Lower leg skin (tissue), 4 donors: ENCODE measurements around the gene PBXIP1. TPM values are rescaled to one million over a fixed set of nuclear protein-coding genes. Genes with fewer than 3 reads are reported as not detected.

Source experiments
- DNase-seq, 2 donors: peaks; one replicate each; pipeline ENCODE4 v3.0.0-alpha.2; 2019; ENCODE audit warnings: low spot score in 2 of 2
- H3K4me3 ChIP-seq: fragments of 200-600 bp; sonication (generic); 2 replicates; pipeline ENCODE4 v1.5.1; 2017; ENCODE audit warnings: mild to moderate bottlenecking, low read depth; ENCODE audit not compliant: poor library complexity, severe bottlenecking
- POLR2A ChIP-seq, 2 donors: fragments of 450-650 bp; IDR thresholded peaks; one replicate each; pipeline ENCODE4 v1.6.1; 2016 to 2017; ENCODE audit warnings: antibody characterized with exemption in 2 of 2, mild to moderate bottlenecking in 1 of 2, moderate library complexity in 1 of 2
- WGBS, 2 donors: methylation state at CpG; one replicate each; pipeline ENCODE4 v1.1.5; 2018; 5-methylcytosine and 5-hydroxymethylcytosine counted together
- intact Hi-C: fragments of 100-400 bp; cut with DNase I; formaldehyde crosslinking; loops from one replicate; pipeline ENCODE4 v1.15.0; 2023; ENCODE audit warnings: low total_unique reads
- total RNA-seq, 4 donors: library from RNA; depleted of rRNA; stranded (reverse); fragments of >200 nt; gene quantifications; one replicate each; pipeline ENCODE4 v1.1.0, GENCODE V29; 2016
- TF ChIP-seq, protein P1 (sequence below), 3 donors: fragments of 450-650 bp; IDR thresholded peaks; one replicate each; pipeline ENCODE4 v1.5.1; 2016; ENCODE audit warnings: antibody characterized with exemption in 3 of 3, mild to moderate bottlenecking in 3 of 3, moderate library complexity in 2 of 3

Gene PBXIP1
- 10 to 100 TPM; 52.1 to 84.1 (median 63.7) TPM for total RNA-seq

DNA sequence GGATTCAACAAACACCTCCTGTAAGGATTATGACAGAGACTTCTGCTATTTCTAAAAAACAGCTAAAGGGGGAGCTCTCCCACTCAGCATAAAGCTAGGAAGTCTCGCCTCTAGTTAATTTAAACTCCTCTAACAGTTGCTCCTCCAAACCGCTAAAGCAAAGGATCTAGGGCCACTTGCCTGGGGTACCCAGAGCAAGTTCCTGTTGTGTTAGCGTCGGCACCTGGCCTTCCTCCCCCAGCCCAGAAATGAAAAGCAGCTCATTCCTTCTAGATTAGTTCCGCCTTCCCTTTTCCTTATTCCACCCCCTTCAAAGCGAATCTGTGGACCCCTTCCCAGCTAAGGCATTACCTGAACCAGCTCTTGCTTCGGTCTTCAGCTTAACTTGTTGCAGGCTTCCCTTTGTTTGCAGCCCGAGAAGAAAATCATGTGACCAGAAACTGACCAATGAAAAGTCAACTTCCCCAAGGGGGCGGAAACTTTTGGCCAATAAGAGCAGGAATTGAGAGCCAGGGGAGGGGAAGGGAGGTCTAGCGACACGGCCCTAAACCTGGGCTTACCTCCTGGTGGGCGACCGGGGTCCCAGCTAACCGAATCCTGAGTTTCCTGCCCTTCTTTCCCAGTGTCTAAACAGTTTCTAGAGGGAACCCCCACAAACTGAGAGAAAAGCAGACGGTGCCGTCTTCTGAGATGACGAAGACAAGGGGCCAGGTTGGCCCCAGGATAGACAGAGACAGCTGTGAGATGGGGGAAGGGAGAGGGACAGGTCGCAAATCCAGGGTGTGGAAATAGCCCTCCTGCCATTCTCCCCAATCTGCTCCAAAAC lies at the start of gene PBXIP1:
Gene PBXIP1, minus strand, starts transcription at position 382 of the 826 bp plus-strand sequence. CDS start 2,378 bp downstream, outside the sequence.
- DNase-seq = peak; percentile 93 to 94
- intact Hi-C loops = loop anchor here (10.0 kb wide), 1 partner anchor 99 kb away; the partner anchor contains the start of gene ADAM15
- no peak for TF ChIP-seq POLR2A (IDR thresholded peaks at IDR 0.05)
- TF ChIP-seq, protein P1, sequence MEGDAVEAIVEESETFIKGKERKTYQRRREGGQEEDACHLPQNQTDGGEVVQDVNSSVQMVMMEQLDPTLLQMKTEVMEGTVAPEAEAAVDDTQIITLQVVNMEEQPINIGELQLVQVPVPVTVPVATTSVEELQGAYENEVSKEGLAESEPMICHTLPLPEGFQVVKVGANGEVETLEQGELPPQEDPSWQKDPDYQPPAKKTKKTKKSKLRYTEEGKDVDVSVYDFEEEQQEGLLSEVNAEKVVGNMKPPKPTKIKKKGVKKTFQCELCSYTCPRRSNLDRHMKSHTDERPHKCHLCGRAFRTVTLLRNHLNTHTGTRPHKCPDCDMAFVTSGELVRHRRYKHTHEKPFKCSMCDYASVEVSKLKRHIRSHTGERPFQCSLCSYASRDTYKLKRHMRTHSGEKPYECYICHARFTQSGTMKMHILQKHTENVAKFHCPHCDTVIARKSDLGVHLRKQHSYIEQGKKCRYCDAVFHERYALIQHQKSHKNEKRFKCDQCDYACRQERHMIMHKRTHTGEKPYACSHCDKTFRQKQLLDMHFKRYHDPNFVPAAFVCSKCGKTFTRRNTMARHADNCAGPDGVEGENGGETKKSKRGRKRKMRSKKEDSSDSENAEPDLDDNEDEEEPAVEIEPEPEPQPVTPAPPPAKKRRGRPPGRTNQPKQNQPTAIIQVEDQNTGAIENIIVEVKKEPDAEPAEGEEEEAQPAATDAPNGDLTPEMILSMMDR (IDR thresholded peaks at IDR 0.05) = no peak
- WGBS, 2 donors = 0 to 1% methylated on average over 18 of the region's 18 CpGs
- peak within 1 kb of the TSS; percentile 45 for H3K4me3 ChIP-seq

GRCh38 chr1:155005076-155006011 lies 49.4 kb upstream of the PBXIP1 start:
- TF ChIP-seq POLR2A (IDR thresholded peaks at IDR 0.05) = no peak
- TF ChIP-seq, protein P1 (IDR thresholded peaks at IDR 0.05) = no peak
- DNase-seq = peak; percentile 73 to 94
- H3K4me3 ChIP-seq = no peak overlapping the region
- WGBS, 2 donors = 15 to 19% methylated on average over 15 to 17 of the region's 17 CpGs
- intact Hi-C loops = no loop called here

DNA sequence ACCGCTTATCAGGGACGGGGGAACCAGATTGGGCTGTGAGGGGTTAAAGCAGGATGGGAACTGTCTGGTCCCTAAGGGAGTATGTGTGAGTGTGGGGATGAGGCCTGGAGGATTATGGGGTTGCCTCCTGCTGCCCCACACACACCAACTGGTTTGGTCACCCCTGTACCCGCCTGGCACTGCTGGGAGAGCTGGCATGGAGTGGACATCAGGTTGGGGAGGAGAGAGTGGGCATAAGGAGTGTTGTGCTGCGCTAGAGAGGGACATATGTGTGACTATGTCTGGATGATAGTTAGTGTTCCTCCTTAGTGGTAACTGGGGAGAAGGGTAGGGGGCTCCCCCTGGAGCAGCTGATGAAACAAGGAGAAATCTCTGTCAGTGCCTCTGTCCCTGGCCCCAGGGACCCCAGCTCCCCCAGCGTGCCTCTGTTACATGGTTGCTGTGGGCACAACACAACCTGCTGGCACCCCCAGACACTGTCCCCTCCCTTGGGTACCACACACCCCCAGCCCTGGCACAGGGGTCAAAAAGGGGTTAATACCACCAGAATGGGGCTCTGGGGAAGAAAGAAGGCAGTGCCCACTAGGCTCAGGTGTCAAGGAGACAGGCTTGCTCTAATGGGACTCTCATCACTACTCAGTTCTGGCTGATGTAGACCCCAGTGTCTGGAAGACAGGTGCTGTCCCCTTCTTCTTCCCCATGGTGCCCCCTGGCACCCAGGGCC lies 48.6 kb upstream of the PBXIP1 start:
- peak overlapping the region; percentile 66 for H3K4me3 ChIP-seq
- 16 to 19% methylated on average over 5 of the region's 5 CpGs for WGBS, 2 donors
- DNase-seq = peak in 1 of 2 donors; percentile 86
- intact Hi-C loops = no loop called here
- TF ChIP-seq, protein P1 (IDR thresholded peaks at IDR 0.05) = no peak
- no peak for TF ChIP-seq POLR2A (IDR thresholded peaks at IDR 0.05)

GRCh38 chr1:155003766-155004351 lies 48.0 kb upstream of the PBXIP1 start:
- 1% methylated on average over 15 of the region's 34 CpGs for WGBS, 2 donors
- intact Hi-C loops = no loop called here
- H3K4me3 ChIP-seq = peak overlapping the region; percentile 66
- TF ChIP-seq, protein P1 (IDR thresholded peaks at IDR 0.05) = no peak
- TF ChIP-seq POLR2A (IDR thresholded peaks at IDR 0.05) = no peak
- peak in 1 of 2 donors; percentile 95 for DNase-seq

DNA sequence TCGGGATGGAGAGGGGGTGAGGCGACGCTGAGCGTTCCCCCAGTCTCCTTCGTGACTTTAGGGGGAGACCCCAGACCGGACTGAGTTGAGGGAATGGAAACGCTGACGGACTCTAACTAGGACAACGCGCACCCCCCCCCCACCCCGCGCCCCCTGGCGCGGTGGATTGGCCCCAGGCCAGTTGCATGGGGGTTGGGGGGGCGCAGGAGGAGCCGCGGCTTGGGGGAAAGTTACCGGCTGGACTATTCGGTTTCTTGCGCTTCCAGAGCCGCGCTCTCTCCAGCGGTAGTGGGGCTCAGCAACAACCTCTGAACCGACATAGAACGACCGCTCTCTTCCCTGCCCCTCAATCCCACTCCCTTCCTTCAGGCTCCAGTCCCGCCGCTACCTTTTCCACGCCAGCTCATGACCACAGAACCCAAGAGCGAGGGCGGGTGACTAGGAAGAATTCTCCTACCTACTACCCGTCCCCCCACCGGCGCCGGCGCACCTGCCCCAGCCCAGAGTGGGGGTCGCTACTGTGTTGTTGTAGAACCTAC lies 47.4 kb upstream of the PBXIP1 start:
- TF ChIP-seq, protein P1 (IDR thresholded peaks at IDR 0.05) = no peak
- TF ChIP-seq POLR2A (IDR thresholded peaks at IDR 0.05) = no peak
- DNase-seq = peak in 1 of 2 donors; percentile 86
- 0 to 1% methylated on average over 31 to 37 of the region's 37 CpGs for WGBS, 2 donors
- peak overlapping the region; percentile 66 for H3K4me3 ChIP-seq
- intact Hi-C loops = no loop called here
